ENCODE results near the gene HES1.

GRCh38 chr3:194117104-194117845 is 18.7 kb upstream of the HES1 start:
- TF ChIP-seq CTCF (conservative IDR thresholded peaks at IDR 0.05; ENCODE audit: low read length) (no peak), EZH2phosphoT487 (IDR thresholded peaks at IDR 0.05; ENCODE audit: borderline replicate concordance) (no peak)
